ENCODE measurements around the gene BRD1. TPM values are rescaled to one million over a fixed set of nuclear protein-coding genes. Genes with fewer than 3 reads are reported as not detected.

The BRD1 gene
- total and polyA plus RNA-seq, 7 donors, result 7.9 to 22.9 (median 16.9) TPM

DNA sequence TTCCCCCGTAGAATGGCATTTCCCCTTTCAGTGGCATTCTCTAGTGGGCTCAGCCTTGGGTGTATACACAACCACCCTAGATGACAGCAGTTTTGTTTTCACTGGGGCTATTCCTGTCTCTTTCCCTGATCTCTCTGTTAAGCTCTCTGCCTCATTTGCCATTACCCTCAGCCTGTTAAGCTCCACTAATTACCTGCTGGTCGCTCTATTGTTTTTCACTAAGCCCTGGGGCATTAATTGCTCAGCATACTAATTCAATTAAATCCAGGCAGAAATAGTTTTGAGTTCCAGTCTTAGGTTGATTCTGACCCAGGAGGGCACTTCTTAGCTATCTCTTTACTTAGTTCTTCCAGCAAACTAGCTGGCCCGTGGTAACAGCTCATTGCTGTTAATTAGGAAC is 80.0 kb downstream of the BRD1 start:
- H3K9me3 ChIP-seq, result peaks cover 39% of the 10 kb centered on the region

DNA sequence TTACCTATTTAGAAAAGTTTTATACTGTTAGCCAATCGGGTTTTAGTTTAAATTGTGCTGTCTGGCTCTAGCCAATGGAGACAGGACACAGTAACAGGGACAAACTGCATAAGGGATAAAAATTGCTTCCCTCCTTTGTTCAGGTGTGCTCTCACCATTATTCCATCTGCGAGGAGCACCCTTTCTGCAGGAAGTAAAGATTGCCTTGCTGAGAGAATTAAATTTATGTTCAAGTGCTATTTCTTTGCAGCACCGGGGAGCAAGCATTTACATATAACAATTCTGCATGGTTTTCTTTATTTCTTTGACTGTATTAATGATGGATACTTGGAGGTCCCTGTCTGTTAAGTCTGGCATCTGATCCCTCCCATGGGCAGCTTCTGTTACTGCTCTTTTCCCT is 80.5 kb downstream of the BRD1 start:
- H3K4me3 ChIP-seq, result no peak overlapping the region
- no peak for DNase-seq
- no peak overlapping the region for H3K27ac ChIP-seq
- 79 to 85% (median 81%) methylated on average over 3 of the region's 3 CpGs for WGBS, 3 donors
- H3K27me3 ChIP-seq (ENCODE audit: insufficient read depth in 3 of 3, low read length in 2 of 3), result peaks cover 0 to 6% (median 0%) of the 10 kb centered on the region in 3 donors
- H3K9me3 ChIP-seq, result peaks cover 42% of the 10 kb centered on the region
- no peaks in the 10 kb centered on the region for H3K36me3 ChIP-seq (ENCODE audit: insufficient read depth in 1 of 2, low read depth in 1 of 2)
- H3K4me1 ChIP-seq, result no peaks in the 10 kb centered on the region
- intact Hi-C loops (cut with DNase I), result no loop called here
- TF ChIP-seq CTCF (IDR thresholded peaks at IDR 0.05), result no peak
- ATAC-seq, result no peak

More for the DNA sequence above, 80.0 kb downstream of the BRD1 start:
- no peak overlapping the region for H3K4me3 ChIP-seq
- ATAC-seq (no peak), DNase-seq (no peak)
- TF ChIP-seq CTCF (IDR thresholded peaks at IDR 0.05), result no peak
- WGBS, 3 donors, result 75 to 80% (median 79%) methylated on average over 3 of the region's 3 CpGs
- no peaks in the 10 kb centered on the region for H3K4me1 ChIP-seq
- H3K36me3 ChIP-seq (ENCODE audit: insufficient read depth in 1 of 2, low read depth in 1 of 2), result no peaks in the 10 kb centered on the region
- intact Hi-C loops (cut with DNase I), result no loop called here
- no peak overlapping the region for H3K27ac ChIP-seq
- peaks cover 0 to 5% (median 0%) of the 10 kb centered on the region in 3 donors for H3K27me3 ChIP-seq (ENCODE audit: insufficient read depth in 3 of 3, low read length in 2 of 3)

DNA sequence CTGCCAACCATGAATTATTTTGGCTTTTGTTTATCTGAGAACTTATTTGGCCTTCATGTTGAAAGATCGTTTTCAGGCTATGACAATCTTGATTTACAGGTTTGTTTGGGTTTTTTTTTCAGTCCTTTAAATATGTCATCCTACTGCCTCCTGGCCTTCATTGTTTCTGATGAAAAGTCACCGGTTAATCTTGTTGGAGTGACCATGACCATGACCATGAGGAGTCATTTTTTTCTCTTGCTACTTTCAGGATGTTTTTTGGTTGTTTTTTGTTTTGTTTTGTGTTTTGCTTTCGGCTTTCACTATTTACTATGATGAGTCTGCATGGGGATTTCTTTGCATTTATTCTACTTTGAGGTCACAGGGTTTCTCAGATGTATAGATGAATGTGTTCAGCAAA is 81.6 kb downstream of the BRD1 start:
- 51 to 57% (median 55%) methylated on average over 3 of the region's 3 CpGs for WGBS, 3 donors

GRCh38 chr22:49740242-49740641 is 87.4 kb downstream of the BRD1 start:
- ATAC-seq, result no peak
- Histone ChIP-seq H3K27me3 (ENCODE audit: insufficient read depth in 3 of 3, low read length in 2 of 3) (peaks cover 4 to 23% (median 14%) of the 10 kb centered on the region in 3 donors), H3K4me3 (no peak overlapping the region), H3K27ac (no peak overlapping the region), H3K36me3 (ENCODE audit: insufficient read depth in 1 of 2, low read depth in 1 of 2) (no peaks in the 10 kb centered on the region), H3K4me1 (no peaks in the 10 kb centered on the region), H3K9me3 (peaks cover 18% of the 10 kb centered on the region)
- no peak for TF ChIP-seq CTCF (IDR thresholded peaks at IDR 0.05)
- WGBS, 3 donors, result 67 to 72% (median 70%) methylated on average over 7 of the region's 7 CpGs
- intact Hi-C loops (cut with DNase I), result no loop called here
- no peak for DNase-seq

More for the DNA sequence above, 81.6 kb downstream of the BRD1 start:
- no peak overlapping the region for H3K27ac ChIP-seq
- DNase-seq (no peak), ATAC-seq (no peak)
- no peak overlapping the region for H3K4me3 ChIP-seq
- intact Hi-C loops (cut with DNase I), result no loop called here
- H3K9me3 ChIP-seq, result peaks cover 42% of the 10 kb centered on the region
- peaks cover 0 to 12% (median under 1%) of the 10 kb centered on the region in 3 donors for H3K27me3 ChIP-seq (ENCODE audit: insufficient read depth in 3 of 3, low read length in 2 of 3)
- H3K4me1 ChIP-seq, result no peaks in the 10 kb centered on the region
- no peak for TF ChIP-seq CTCF (IDR thresholded peaks at IDR 0.05)
- no peaks in the 10 kb centered on the region for H3K36me3 ChIP-seq (ENCODE audit: insufficient read depth in 1 of 2, low read depth in 1 of 2)

DNA sequence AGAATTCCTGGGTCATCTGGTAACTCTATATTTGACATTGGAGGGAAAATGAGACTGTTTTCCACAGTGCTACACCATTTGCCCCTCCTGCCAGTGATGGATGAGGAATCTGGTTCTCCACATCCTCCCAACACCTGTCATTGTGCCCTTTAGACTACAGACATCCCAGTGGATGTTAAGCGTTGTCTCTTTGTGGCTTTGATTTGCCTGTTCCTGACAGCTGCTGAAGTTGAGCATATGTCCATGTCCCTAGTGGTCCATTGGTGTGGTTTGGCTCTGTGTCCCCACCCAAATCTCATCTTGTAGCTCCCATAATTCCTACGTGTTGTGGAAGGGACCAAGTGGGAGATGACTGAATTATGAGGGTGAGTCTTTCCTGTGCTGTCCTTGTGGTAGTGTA is 88.5 kb downstream of the BRD1 start:
- Histone ChIP-seq H3K9me3 (peaks cover 12% of the 10 kb centered on the region), H3K4me1 (no peaks in the 10 kb centered on the region), H3K27me3 (ENCODE audit: insufficient read depth in 3 of 3, low read length in 2 of 3) (peaks cover 4 to 25% (median 14%) of the 10 kb centered on the region in 3 donors), H3K27ac (no peak overlapping the region), H3K36me3 (ENCODE audit: insufficient read depth in 1 of 2, low read depth in 1 of 2) (no peaks in the 10 kb centered on the region), H3K4me3 (no peak overlapping the region)
- 54 to 66% (median 64%) methylated on average over 2 of the region's 2 CpGs for WGBS, 3 donors
- intact Hi-C loops (cut with DNase I), result no loop called here
- ATAC-seq (no peak), DNase-seq (no peak)
- TF ChIP-seq CTCF (IDR thresholded peaks at IDR 0.05), result no peak
